ENCODE measurements around the gene FAM135A. TPM values are rescaled to one million over a fixed set of nuclear protein-coding genes. Genes with fewer than 3 reads are reported as not detected.

FAM135A gene
- total and polyA plus RNA-seq, 11 donors: 6.0 to 14.9 (median 12.0) TPM

- ATAC-seq: no peak
- intact Hi-C loops (cut with DNase I): loop anchor here in 1 of 10 donors (10.0 kb wide), 1 partner anchor 626 kb away; no protein-coding TSS in a partner anchor
- H3K4me3 ChIP-seq: no peak overlapping the region
- H3K27ac ChIP-seq: no peak overlapping the region
- DNase-seq: no peak
- no peaks in the 10 kb centered on the region for H3K9me3 ChIP-seq
- no peaks in the 10 kb centered on the region for H3K36me3 ChIP-seq
- peaks cover 0 to 16% (median 0%) of the 10 kb centered on the region in 9 donors for H3K27me3 ChIP-seq
- no peaks in the 10 kb centered on the region for H3K4me1 ChIP-seq
- TF ChIP-seq CTCF (IDR thresholded peaks at IDR 0.05) (no peak), POLR2A (IDR thresholded peaks at IDR 0.05) (no peak)
Observed at GRCh38 chr6:70389261-70389660, 24.0 kb upstream of the FAM135A start.

GRCh38 chr6:70390067-70390466 is 23.2 kb upstream of the FAM135A start:
- WGBS, 4 donors: 7 to 20% (median 14%) methylated on average over 1 of the region's 1 CpG
- DNase-seq (no peak), ATAC-seq (no peak)
- Histone ChIP-seq H3K36me3 (no peaks in the 10 kb centered on the region), H3K27ac (no peak overlapping the region), H3K27me3 (peaks cover 0 to 15% (median 0%) of the 10 kb centered on the region in 9 donors), H3K4me1 (peaks cover 0 to 5% (median 0%) of the 10 kb centered on the region in 12 donors), H3K4me3 (no peak overlapping the region), H3K9me3 (no peaks in the 10 kb centered on the region)
- intact Hi-C loops (cut with DNase I): no loop called here
- TF ChIP-seq POLR2A (IDR thresholded peaks at IDR 0.05) (no peak), CTCF (IDR thresholded peaks at IDR 0.05) (no peak)

- Histone ChIP-seq H3K27me3 (peaks cover 0 to 8% (median 0%) of the 10 kb centered on the region in 9 donors), H3K9me3 (no peaks in the 10 kb centered on the region), H3K4me1 (peaks cover 0 to 19% (median 0%) of the 10 kb centered on the region in 12 donors), H3K36me3 (no peaks in the 10 kb centered on the region), H3K4me3 (no peak overlapping the region), H3K27ac (no peak overlapping the region)
- DNase-seq: no peak
- 84 to 89% (median 87%) methylated on average over 3 of the region's 3 CpGs for WGBS, 4 donors
- no peak for ATAC-seq
- intact Hi-C loops (cut with DNase I): no loop called here
- TF ChIP-seq CTCF (IDR thresholded peaks at IDR 0.05) (no peak), POLR2A (IDR thresholded peaks at IDR 0.05) (no peak)
Observed at GRCh38 chr6:70391492-70391891, 21.8 kb upstream of the FAM135A start.

GRCh38 chr6:70394518-70395300 is 18.6 kb upstream of the FAM135A start:
- peaks cover 0 to 8% (median 0%) of the 10 kb centered on the region in 9 donors for H3K27me3 ChIP-seq
- H3K4me3 ChIP-seq: no peak overlapping the region
- H3K9me3 ChIP-seq: no peaks in the 10 kb centered on the region
- peak overlapping the region in 3 of 12 donors; percentile 21 to 34 (median 22) for H3K27ac ChIP-seq
- no peak for DNase-seq
- intact Hi-C loops (cut with DNase I): no loop called here
- no peak for ATAC-seq
- TF ChIP-seq POLR2A (IDR thresholded peaks at IDR 0.05) (no peak), CTCF (IDR thresholded peaks at IDR 0.05) (no peak)
- WGBS, 4 donors: 82 to 87% (median 83%) methylated on average over 20 of the region's 20 CpGs
- H3K4me1 ChIP-seq: peaks cover 0 to 30% (median 0%) of the 10 kb centered on the region in 12 donors
- H3K36me3 ChIP-seq: no peaks in the 10 kb centered on the region
